Progenitor cell of endocrine pancreas (in vitro differentiated cells): ENCODE results near the gene SHOC1. TPM values are rescaled to one million over a fixed set of nuclear protein-coding genes. Genes with fewer than 3 reads are reported as not detected.

Experiments
- DNase-seq: peaks from one replicate; pipeline ENCODE4 v3.0.0; 2021; ENCODE audit warnings: low spot score; ENCODE audit not compliant: unreplicated experiment
- H3K27ac Mint-ChIP-seq: 2 replicates; pipeline ENCODE4 v1.8.0; 2021; ENCODE audit warnings: mild to moderate bottlenecking, moderate library complexity, mixed read lengths
- H3K27me3 Mint-ChIP-seq: 2 replicates; pipeline ENCODE4 v1.8.0; 2021; ENCODE audit warnings: mixed read lengths
- H3K36me3 Mint-ChIP-seq: 2 replicates; pipeline ENCODE4 v1.8.0; 2022; ENCODE audit warnings: mixed read lengths; ENCODE audit not compliant: insufficient read depth
- H3K4me1 Mint-ChIP-seq: 2 replicates; pipeline ENCODE4 v1.8.0; 2021; ENCODE audit warnings: low read depth, mixed read lengths
- H3K4me3 Mint-ChIP-seq: 2 replicates; pipeline ENCODE4 v1.8.0; 2021; ENCODE audit warnings: low read depth, mild to moderate bottlenecking, moderate library complexity, mixed read lengths
- H3K9me3 Mint-ChIP-seq: 2 replicates; pipeline ENCODE4 v1.8.0; 2021; ENCODE audit warnings: low read depth, mixed read lengths
- CTCF ChIP-seq: fragments of 200-600 bp; sonication (generic); IDR thresholded peaks from one replicate; pipeline ENCODE4 v1.5.0; 2021; ENCODE audit warnings: antibody characterized with exemption, mild to moderate bottlenecking; ENCODE audit not compliant: unreplicated experiment
- total RNA-seq: library from RNA; stranded (reverse); gene quantifications from 2 replicates; pipeline ENCODE4 v1.2.1, GENCODE V29; 2021

SHOC1 gene
- total RNA-seq, 1 donor from 2014 or later, result not detected

GRCh38 chr9:111839387-111839786 lies 44.6 kb upstream of the SHOC1 start:
- no peak overlapping the region for H3K4me3 Mint-ChIP-seq
- peaks cover 4% of the 10 kb centered on the region for H3K27me3 Mint-ChIP-seq
- H3K9me3 Mint-ChIP-seq, result no peaks in the 10 kb centered on the region
- TF ChIP-seq CTCF, result no peak
- no peak for DNase-seq
- no peak overlapping the region for H3K27ac Mint-ChIP-seq
- peaks cover 3% of the 10 kb centered on the region for H3K4me1 Mint-ChIP-seq
- H3K36me3 Mint-ChIP-seq, result no peaks in the 10 kb centered on the region

GRCh38 chr9:111838439-111838838 lies 43.7 kb upstream of the SHOC1 start:
- DNase-seq, result no peak
- peaks cover 4% of the 10 kb centered on the region for H3K27me3 Mint-ChIP-seq
- no peaks in the 10 kb centered on the region for H3K9me3 Mint-ChIP-seq
- no peaks in the 10 kb centered on the region for H3K36me3 Mint-ChIP-seq
- no peak overlapping the region for H3K4me3 Mint-ChIP-seq
- TF ChIP-seq CTCF, result no peak
- H3K4me1 Mint-ChIP-seq, result peaks cover 3% of the 10 kb centered on the region
- no peak overlapping the region for H3K27ac Mint-ChIP-seq

- no peak for DNase-seq
- peaks cover 3% of the 10 kb centered on the region for H3K4me1 Mint-ChIP-seq
- peaks cover 4% of the 10 kb centered on the region for H3K27me3 Mint-ChIP-seq
- H3K27ac Mint-ChIP-seq, result no peak overlapping the region
- no peak overlapping the region for H3K4me3 Mint-ChIP-seq
- no peak for TF ChIP-seq CTCF
- no peaks in the 10 kb centered on the region for H3K36me3 Mint-ChIP-seq
- H3K9me3 Mint-ChIP-seq, result no peaks in the 10 kb centered on the region
These were observed 41.6 kb upstream of the SHOC1 start for GRCh38 chr9:111836311-111836710.

GRCh38 chr9:111833941-111834340 lies 39.2 kb upstream of the SHOC1 start:
- DNase-seq, result no peak
- peaks cover 4% of the 10 kb centered on the region for H3K27me3 Mint-ChIP-seq
- no peaks in the 10 kb centered on the region for H3K9me3 Mint-ChIP-seq
- no peak for TF ChIP-seq CTCF
- no peaks in the 10 kb centered on the region for H3K4me1 Mint-ChIP-seq
- H3K4me3 Mint-ChIP-seq, result no peak overlapping the region
- H3K27ac Mint-ChIP-seq, result no peak overlapping the region
- H3K36me3 Mint-ChIP-seq, result no peaks in the 10 kb centered on the region

- Mint-ChIP-seq H3K27me3 (peaks cover 4% of the 10 kb centered on the region), H3K9me3 (no peaks in the 10 kb centered on the region), H3K4me3 (no peak overlapping the region), H3K4me1 (no peaks in the 10 kb centered on the region), H3K27ac (no peak overlapping the region), H3K36me3 (no peaks in the 10 kb centered on the region)
- no peak for TF ChIP-seq CTCF
- no peak for DNase-seq
These were observed 37.7 kb upstream of the SHOC1 start for GRCh38 chr9:111832449-111832848.
